Iris pigment epithelial cell (primary cell): ENCODE measurements around the gene KLF5.
A peak's percentile ranks its signal among the peaks of the same experiment; 100 is the strongest.
"Not testable (repeated sequence)": the region's sequence is repeated elsewhere in the genome, so short reads cannot be mapped to it uniquely, and the experiment has no call there.

Experiments used
- DNase-seq: peaks from one replicate; pipeline ENCODE4 v3.0.0-alpha.2; 2011; ENCODE audit warnings: low read depth

Gene KLF5

GRCh38 chr13:73058736-73059459 is at the start of gene KLF5:
TSS of gene KLF5 (plus strand) at chr13:73059005. CDS start at chr13:73059328, 323 bp downstream.
- peak; percentile 97 for DNase-seq

GRCh38 chr13:73011751-73012150 is 47.1 kb upstream of the KLF5 start:
- DNase-seq, result no peak

- DNase-seq, result no peak
Measured at GRCh38 chr13:73015805-73016204, 43.0 kb upstream of the KLF5 start.

- peak; percentile 21 for DNase-seq
Measured at GRCh38 chr13:73018336-73018735, 40.5 kb upstream of the KLF5 start.

GRCh38 chr13:73025217-73026012 is 33.4 kb upstream of the KLF5 start:
- DNase-seq, result peak; percentile 72

- no peak for DNase-seq
Measured at GRCh38 chr13:73034901-73035300, 23.9 kb upstream of the KLF5 start.

- DNase-seq, result no peak
Measured at GRCh38 chr13:73035660-73036059, 23.1 kb upstream of the KLF5 start.

GRCh38 chr13:73036566-73036965 is 22.2 kb upstream of the KLF5 start:
- DNase-seq, result no peak

- no peak for DNase-seq
Measured at GRCh38 chr13:73038064-73038463, 20.7 kb upstream of the KLF5 start.

- DNase-seq, result peak; percentile 15
Measured at GRCh38 chr13:73039201-73040108, 19.4 kb upstream of the KLF5 start.

- no peak for DNase-seq
Measured at GRCh38 chr13:73040484-73040883, 18.3 kb upstream of the KLF5 start.

GRCh38 chr13:73040968-73041596 is 17.7 kb upstream of the KLF5 start:
- DNase-seq, result no peak

GRCh38 chr13:73045031-73045430 is 13.8 kb upstream of the KLF5 start:
- no peak for DNase-seq

- not testable (repeated sequence) for DNase-seq
Measured at GRCh38 chr13:73048615-73049014, 10.2 kb upstream of the KLF5 start.

GRCh38 chr13:73054712-73055111 is 4.1 kb upstream of the KLF5 start:
- DNase-seq, result no peak

GRCh38 chr13:73055813-73056564 is 2.8 kb upstream of the KLF5 start:
- peak; percentile 90 for DNase-seq

- no peak for DNase-seq
Measured at GRCh38 chr13:73056565-73056962, 2.2 kb upstream of the KLF5 start.

GRCh38 chr13:73057284-73058063 is 1.3 kb upstream of the KLF5 start:
- DNase-seq, result no peak

- DNase-seq, result no peak
Measured at GRCh38 chr13:73058064-73058313, 816 bp upstream of the KLF5 start.

GRCh38 chr13:73058432-73058735 is 421 bp upstream of the KLF5 start:
- DNase-seq, result no peak
